Measurements from ENCODE around the gene IKZF4. TPM values are rescaled to one million over a fixed set of nuclear protein-coding genes. Genes with fewer than 3 reads are reported as not detected.

Gene IKZF4
- total and polyA plus RNA-seq, 10 of the 15 experiments (the other 5 are each of a cell fraction or from before 2014, with no cell fraction given) = 0.74 to 5.5 (median 1.1) TPM

DNA sequence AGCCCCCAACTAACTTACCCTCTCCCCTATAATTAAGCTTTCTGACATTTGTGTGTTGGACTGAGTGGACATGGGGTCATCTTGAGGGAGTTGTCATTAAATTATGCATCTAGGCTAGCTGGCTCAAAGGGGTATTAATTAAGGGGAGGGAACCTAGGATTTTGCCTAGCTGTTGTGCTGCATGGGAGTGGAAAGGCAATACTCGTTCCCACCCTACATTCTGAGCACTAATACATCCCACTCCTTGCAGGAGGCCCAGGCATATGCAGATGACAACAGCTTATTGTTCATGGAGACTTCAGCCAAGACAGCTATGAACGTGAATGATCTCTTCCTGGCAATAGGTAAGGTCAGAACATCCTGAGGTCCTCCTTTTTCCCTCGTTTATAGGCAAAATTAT is 29.7 kb upstream of the IKZF4 start:
- CTCF ChIA-PET = interaction anchor here (0.6 to 1.9 kb wide), 6 partner anchors 9 to 252 kb away, joined by 3 to 11 read pairs (median 3); no protein-coding TSS in a partner anchor
- no peak for DNase-seq (ENCODE audit: low read depth, low spot score)
- intact Hi-C loops (cut with micrococcal nuclease; ENCODE audit: unreplicated experiment) (no loop called here), in situ Hi-C loops (cut with MboI) (no loop called here)
- RAD21 ChIA-PET (ENCODE audit: unreplicated experiment) = interaction anchor here (0.9 kb wide), 1 partner anchor 155 kb away, joined by 3 read pairs; no protein-coding TSS in a partner anchor
- H3K36me3 ChIP-seq (ENCODE audit: control insufficient read depth in 2 of 2, insufficient read depth in 2 of 2, low read length in 1 of 2) = peaks cover 6 to 33% of the 10 kb centered on the region in 2 experiments
- TF ChIP-seq, protein P1, sequence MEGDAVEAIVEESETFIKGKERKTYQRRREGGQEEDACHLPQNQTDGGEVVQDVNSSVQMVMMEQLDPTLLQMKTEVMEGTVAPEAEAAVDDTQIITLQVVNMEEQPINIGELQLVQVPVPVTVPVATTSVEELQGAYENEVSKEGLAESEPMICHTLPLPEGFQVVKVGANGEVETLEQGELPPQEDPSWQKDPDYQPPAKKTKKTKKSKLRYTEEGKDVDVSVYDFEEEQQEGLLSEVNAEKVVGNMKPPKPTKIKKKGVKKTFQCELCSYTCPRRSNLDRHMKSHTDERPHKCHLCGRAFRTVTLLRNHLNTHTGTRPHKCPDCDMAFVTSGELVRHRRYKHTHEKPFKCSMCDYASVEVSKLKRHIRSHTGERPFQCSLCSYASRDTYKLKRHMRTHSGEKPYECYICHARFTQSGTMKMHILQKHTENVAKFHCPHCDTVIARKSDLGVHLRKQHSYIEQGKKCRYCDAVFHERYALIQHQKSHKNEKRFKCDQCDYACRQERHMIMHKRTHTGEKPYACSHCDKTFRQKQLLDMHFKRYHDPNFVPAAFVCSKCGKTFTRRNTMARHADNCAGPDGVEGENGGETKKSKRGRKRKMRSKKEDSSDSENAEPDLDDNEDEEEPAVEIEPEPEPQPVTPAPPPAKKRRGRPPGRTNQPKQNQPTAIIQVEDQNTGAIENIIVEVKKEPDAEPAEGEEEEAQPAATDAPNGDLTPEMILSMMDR (IDR thresholded peaks at IDR 0.05 in 2 of 3, conservative IDR thresholded peaks at IDR 0.05 in 1 of 3; ENCODE audit: control insufficient read depth in 2 of 3, extremely low read depth in 1 of 3, insufficient read depth in 1 of 3, low read depth in 3 of 3, low read length in 3 of 3) = no peak
- TF ChIP-seq MYC (IDR thresholded peaks at IDR 0.05; ENCODE audit: insufficient read depth, insufficient read length, insufficient replicate concordance, low read length, severe bottlenecking) (no peak), DPF2 (IDR thresholded peaks at IDR 0.05) (no peak), NRF1 (conservative IDR thresholded peaks at IDR 0.05; ENCODE audit: low read depth, low read length) (no peak), RAD21 (IDR thresholded peaks at IDR 0.05; ENCODE audit: insufficient read depth, low read depth, low read length) (no peak), FOS (IDR thresholded peaks at IDR 0.05; ENCODE audit: borderline replicate concordance, extremely low read depth, insufficient read length) (no peak), SIX5 (IDR thresholded peaks at IDR 0.05; ENCODE audit: low read depth, low read length, severe bottlenecking) (no peak)
- TF ChIP-seq, protein P2, sequence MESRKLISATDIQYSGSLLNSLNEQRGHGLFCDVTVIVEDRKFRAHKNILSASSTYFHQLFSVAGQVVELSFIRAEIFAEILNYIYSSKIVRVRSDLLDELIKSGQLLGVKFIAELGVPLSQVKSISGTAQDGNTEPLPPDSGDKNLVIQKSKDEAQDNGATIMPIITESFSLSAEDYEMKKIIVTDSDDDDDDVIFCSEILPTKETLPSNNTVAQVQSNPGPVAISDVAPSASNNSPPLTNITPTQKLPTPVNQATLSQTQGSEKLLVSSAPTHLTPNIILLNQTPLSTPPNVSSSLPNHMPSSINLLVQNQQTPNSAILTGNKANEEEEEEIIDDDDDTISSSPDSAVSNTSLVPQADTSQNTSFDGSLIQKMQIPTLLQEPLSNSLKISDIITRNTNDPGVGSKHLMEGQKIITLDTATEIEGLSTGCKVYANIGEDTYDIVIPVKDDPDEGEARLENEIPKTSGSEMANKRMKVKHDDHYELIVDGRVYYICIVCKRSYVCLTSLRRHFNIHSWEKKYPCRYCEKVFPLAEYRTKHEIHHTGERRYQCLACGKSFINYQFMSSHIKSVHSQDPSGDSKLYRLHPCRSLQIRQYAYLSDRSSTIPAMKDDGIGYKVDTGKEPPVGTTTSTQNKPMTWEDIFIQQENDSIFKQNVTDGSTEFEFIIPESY (IDR thresholded peaks at IDR 0.05) = no peak
- TF ChIP-seq, protein P3, sequence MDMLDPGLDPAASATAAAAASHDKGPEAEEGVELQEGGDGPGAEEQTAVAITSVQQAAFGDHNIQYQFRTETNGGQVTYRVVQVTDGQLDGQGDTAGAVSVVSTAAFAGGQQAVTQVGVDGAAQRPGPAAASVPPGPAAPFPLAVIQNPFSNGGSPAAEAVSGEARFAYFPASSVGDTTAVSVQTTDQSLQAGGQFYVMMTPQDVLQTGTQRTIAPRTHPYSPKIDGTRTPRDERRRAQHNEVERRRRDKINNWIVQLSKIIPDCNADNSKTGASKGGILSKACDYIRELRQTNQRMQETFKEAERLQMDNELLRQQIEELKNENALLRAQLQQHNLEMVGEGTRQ (IDR thresholded peaks at IDR 0.05; ENCODE audit: borderline replicate concordance, low read depth, low read length) = no peak
- no peak overlapping the region for H3K4me2 ChIP-seq (ENCODE audit: control insufficient read depth, insufficient read depth)
- H3K9ac ChIP-seq (ENCODE audit: control insufficient read depth, insufficient read depth, low read length) = no peak overlapping the region
- SMC1A ChIA-PET (ENCODE audit: uncharacterized antibody, unreplicated experiment) = interaction anchor here (0.8 to 4.0 kb wide), 3 partner anchors 9 to 38 kb away, joined by 3 to 18 read pairs (median 3); partner anchors contain the start of gene RAB5B
- no peaks in the 10 kb centered on the region for H3K27me3 ChIP-seq (replicated peaks in 1 of 2; ENCODE audit: control insufficient read depth in 2 of 2, insufficient read depth in 2 of 2, low read length in 1 of 2)
- no peaks in the 10 kb centered on the region for H3K4me1 ChIP-seq (ENCODE audit: control insufficient read depth, insufficient read depth, low read length)
- H3K79me2 ChIP-seq (ENCODE audit: control insufficient read depth, insufficient read depth, low read length) = no peaks in the 10 kb centered on the region
- FAIRE-seq = no peak
- no peak for ATAC-seq
- POLR2A ChIA-PET = interaction anchor here (1.2 to 2.2 kb wide), 2 partner anchors 14 to 17 kb away, joined by 3 to 11 read pairs; partner anchors contain the start of gene RAB5B
- WGBS (ENCODE audit: insufficient coverage, insufficient replicate concordance, low lambda C conversion rate, missing lambda C conversion rate) = 64% methylated on average over 3 of the region's 3 CpGs
- no peak overlapping the region for H3K4me3 ChIP-seq
- H3K27ac ChIP-seq (ENCODE audit: control insufficient read depth, insufficient read depth) = no peak overlapping the region
- no peak overlapping the region for H2AFZ ChIP-seq (ENCODE audit: control insufficient read depth, low read depth, low read length)
- no peaks in the 10 kb centered on the region for H3K9me3 ChIP-seq (replicated peaks; ENCODE audit: control insufficient read depth, insufficient read depth, low read length)
- no peaks in the 10 kb centered on the region for H4K20me1 ChIP-seq (ENCODE audit: control insufficient read depth, insufficient read depth)
- BruUV-seq (replicated peaks) = no TSS peak

Measured in GM12878 (cell line).